GM21619 (cell line): ENCODE measurements around the gene RNF20.
A peak's percentile ranks its signal among the peaks of the same experiment; 100 is the strongest.
"Not testable (repeated sequence)": the region's sequence is repeated elsewhere in the genome, so short reads cannot be mapped to it uniquely, and the experiment has no call there.

Experiments
- ATAC-seq: cut with Tn5 transposase; IDR thresholded peaks from one replicate; pipeline ENCODE4 v1.9.1; 2021; ENCODE audit not compliant: unreplicated experiment

The RNF20 gene

DNA sequence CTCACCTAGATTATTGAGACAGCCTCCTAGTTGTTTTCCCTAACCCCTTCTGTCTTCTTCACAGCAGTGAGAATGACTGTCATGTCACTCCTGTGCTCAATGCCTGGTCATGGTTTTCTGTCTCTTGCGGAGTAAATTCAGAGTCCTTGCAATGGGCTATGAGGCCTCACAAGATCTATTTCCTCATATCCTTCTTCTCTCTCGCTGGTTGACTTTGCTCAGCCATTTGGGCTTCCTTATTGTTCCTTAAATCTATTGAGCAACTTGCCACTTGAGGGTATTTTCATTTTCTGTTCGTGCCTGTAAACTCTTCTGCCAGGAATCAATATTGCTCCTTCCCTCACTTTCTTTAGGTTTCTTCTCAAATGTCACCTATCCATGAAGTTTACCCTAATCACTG, 52.1 kb downstream of the RNF20 start:
- no peak for ATAC-seq

- ATAC-seq, result peak; percentile 88
Observed at GRCh38 chr9:101586651-101587050, 53.0 kb downstream of the RNF20 start.

- ATAC-seq, result no peak
Observed at GRCh38 chr9:101587332-101588043, 53.8 kb downstream of the RNF20 start.

GRCh38 chr9:101590074-101590473, 56.4 kb downstream of the RNF20 start:
- ATAC-seq, result not testable (repeated sequence)

- no peak for ATAC-seq
Observed at GRCh38 chr9:101590901-101591300, 57.2 kb downstream of the RNF20 start.

DNA sequence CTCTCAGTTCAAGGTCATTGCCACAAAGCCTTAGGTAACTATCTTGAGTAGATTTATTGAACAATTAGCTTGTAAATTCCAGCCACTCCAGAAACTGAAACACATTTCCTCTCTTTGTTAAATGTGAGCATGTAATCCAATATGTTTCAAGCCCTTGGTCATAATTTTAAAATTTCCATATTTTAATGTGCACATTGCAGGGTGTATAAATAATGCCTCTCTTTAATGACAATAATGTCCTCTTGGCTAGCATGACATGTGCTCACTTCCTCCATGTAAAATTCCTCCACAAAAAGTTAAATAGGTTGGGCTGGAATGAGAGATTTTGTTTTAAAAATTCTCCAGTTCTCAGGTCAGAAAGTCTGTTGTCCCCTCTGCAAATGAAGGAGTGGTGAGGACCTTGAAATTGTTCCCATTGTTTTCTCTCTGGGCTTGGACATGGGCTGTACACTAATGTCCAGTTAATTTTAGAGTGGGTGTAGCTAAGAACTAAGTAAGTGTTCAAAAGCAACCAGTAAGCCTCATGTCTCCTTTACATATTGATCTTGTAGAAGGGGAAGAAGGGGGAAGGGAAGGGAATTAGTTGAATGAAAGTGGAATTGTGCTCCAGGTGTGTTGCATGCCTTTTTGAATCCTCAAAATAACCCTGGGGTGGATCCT, 58.3 kb downstream of the RNF20 start:
- no peak for ATAC-seq

DNA sequence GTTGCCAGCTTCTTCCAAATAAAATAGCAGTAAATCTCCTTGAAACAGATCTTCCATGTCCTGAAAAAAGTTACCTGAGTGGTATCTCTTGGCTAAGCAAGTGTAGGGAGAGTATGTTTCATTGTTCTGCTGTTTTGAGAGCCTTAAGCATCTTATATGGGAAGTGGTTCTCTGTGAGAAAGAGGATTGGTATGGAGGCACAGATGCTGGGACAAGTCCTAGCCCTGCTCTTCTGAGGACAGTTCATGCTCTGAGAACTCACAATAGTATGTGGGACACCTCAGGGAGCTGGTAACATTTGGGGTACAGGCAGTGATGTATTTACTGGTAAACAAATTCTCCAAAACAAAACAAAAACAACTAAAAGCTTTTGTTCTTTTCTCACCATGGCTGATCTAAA, 59.1 kb downstream of the RNF20 start:
- no peak for ATAC-seq

GRCh38 chr9:101593345-101593744, 59.7 kb downstream of the RNF20 start:
- no peak for ATAC-seq

DNA sequence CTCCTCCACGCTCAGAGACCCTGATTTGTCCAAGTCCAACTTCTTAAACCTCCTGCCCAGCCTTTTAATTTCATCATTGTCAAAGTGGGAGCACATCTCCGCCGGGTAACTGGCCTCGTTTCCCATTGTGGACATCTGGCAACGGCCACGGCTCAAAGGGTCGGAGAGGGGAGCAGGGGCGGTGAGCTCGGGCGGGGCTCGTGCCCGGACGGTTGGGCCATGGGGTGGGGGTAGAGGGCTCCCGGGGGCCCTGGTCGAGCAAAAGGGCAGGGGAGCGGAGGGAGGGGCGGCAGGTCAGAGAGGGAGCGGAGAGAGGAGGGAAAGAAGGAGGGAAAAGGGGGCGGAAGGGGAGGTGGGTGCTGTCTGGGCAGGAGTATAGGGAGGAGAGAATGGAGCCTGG, 61.1 kb downstream of the RNF20 start, which contains the start of gene PPP3R2:
TSS of gene PPP3R2 (minus strand) at position 174 of the 400 bp plus-strand sequence. CDS start at position 126, 48 bp downstream.
- ATAC-seq, result no peak

DNA sequence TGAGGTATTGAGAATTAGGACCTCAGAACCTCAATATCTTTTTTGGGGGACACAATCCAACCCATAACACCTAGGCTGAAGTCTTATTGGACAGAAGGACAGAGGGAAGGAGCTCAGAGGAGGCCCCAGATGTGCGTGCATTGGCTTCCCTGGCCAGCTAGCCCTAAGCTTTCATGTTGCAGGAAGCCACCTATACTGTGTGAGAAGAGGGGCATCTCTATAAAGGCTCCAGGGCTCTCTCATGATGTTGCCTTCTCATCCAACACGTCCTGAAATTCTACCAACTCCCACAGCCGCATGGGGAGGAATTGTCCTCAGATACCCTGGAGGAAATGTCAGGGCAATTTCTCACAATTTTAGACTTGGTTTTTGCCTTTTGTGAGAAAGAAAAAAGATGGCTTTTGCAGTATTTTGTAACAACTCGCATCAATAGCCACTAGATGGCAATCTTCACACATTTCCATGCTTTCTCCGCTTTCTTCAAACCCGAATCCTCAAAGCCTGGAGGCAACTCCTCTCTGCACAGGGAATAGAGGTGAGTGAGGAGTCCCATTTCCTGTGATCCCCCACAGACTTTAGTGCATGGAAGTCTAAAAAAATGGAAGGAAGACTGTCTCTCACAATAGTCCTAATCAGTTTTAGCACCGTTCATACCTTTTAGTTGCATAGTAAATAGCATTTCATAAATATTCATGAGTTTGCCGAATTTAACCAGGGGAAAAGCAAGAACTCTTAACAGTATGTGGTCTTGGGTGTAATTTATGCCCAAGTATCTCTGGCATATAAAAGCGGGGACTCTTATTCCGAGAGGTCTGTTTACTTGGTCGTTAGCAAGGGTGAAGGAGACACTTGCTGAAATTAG, 68.5 kb downstream of the RNF20 start:
- no peak for ATAC-seq

DNA sequence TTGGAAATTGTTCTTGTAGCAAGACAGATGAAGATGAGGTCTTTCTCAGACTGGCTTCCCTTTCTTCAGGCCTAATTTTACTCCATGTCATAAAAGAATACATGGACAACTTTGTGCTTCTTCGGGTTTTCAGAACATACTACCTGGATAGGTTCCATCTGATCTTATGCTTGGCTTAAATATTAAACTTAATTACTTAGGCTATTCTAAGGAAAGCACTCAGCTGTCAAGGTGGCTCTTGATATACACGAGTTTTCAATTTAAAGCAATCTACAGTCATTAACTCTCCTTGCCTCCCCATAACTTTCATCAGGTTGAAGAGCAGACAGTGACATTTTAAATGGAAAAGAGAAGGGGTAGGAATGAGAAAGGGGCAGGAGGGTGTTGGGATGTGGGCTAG, 70.6 kb downstream of the RNF20 start:
- ATAC-seq, result no peak

DNA sequence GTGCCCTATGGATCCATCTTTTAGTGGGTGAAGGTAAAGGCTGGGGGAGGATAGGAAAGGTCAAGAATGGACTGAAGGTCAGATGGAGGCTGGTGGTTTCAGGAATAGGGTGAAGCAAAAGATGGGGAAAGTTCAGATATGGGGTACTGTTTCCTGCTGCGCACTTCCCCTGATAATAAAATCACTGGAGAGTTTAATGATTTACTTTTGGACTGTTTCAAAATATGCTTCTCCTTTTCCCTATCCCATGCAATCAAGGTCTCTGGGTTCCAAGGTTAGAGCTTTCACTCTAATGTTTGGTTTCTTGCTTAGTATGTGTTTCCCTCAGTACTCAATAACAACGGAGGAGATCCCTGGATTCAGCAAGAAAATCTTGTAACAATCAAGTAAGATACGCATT, 71.9 kb downstream of the RNF20 start:
- no peak for ATAC-seq
